H1 (cell line): ENCODE data around the gene FCER2.

Experiments used
- CREB1 ChIP-seq: IDR thresholded peaks from 2 replicates; pipeline ENCODE4 v1.6.1; 2012; ENCODE audit warnings: inconsistent platforms
- POLR2A ChIP-seq, 2 experiments: IDR thresholded peaks; 1 replicate in 1 of 2; 2 replicates in 1 of 2; pipeline ENCODE4 v1.6.1; 2011; ENCODE audit warnings: low read depth in 2 of 2, low read length in 2 of 2, mild to moderate bottlenecking in 2 of 2; ENCODE audit errors: control extremely low read depth in 1 of 2
- POLR2AphosphoS5 ChIP-seq: IDR thresholded peaks from 2 replicates; pipeline ENCODE4 v1.6.1; 2011; ENCODE audit warnings: low read depth, low read length
- TBP ChIP-seq: IDR thresholded peaks from 2 replicates; pipeline ENCODE4 v1.6.1; 2011; ENCODE audit warnings: low read depth, low read length, improper control_type of control experiment

DNA sequence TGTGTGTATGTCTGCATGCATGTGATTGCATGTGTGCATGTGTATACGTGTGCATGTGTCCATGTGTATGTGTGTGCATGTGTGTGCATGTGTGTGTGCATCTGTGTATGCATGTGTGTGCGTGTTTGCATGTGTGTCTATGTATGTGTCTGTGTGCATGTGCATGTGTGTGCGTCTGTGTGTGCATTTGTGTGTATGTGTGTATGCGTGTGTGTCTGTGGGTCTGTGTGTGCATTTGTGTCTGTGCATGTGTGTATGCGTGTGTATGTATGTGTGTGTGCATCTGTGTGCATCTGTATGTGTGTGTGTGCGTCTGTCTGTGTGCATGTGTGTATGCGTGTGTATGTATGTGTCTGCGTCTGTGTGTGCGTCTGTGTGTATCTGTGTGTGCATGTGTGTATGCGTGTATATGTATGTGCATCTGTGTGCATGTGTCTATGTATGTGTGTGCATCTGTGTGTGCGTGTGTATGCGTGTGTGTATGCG is 62.0 kb downstream of the FCER2 start:
- TF ChIP-seq POLR2A (IDR thresholded peaks at IDR 0.05; ENCODE audit: control extremely low read depth in 1 of 2, low read depth in 2 of 2, low read length in 2 of 2) (no peak), POLR2AphosphoS5 (no peak), CREB1 (no peak), TBP (no peak)
